Glutamatergic neuron (in vitro differentiated cells): ENCODE data around the gene NCSTN. TPM values are rescaled to one million over a fixed set of nuclear protein-coding genes. Genes with fewer than 3 reads are reported as not detected.

Experiments
- DNase-seq: peaks from one replicate; pipeline ENCODE4 v3.0.0; 2022
- H3K27ac Mint-ChIP-seq: one replicate; pipeline ENCODE4 v1.8.0; 2020; ENCODE audit warnings: mild to moderate bottlenecking, mixed read lengths, inconsistent platforms; ENCODE audit not compliant: unreplicated experiment
- H3K27me3 Mint-ChIP-seq: one replicate; pipeline ENCODE4 v1.8.0; 2020; ENCODE audit warnings: mild to moderate bottlenecking, moderate library complexity, mixed read lengths, inconsistent platforms; ENCODE audit not compliant: unreplicated experiment
- H3K36me3 Mint-ChIP-seq: one replicate; pipeline ENCODE4 v1.8.0; 2020; ENCODE audit warnings: mild to moderate bottlenecking, mixed read lengths, inconsistent platforms; ENCODE audit not compliant: unreplicated experiment
- H3K4me1 Mint-ChIP-seq: one replicate; pipeline ENCODE4 v1.8.0; 2020; ENCODE audit warnings: mild to moderate bottlenecking, low read depth, mixed read lengths, inconsistent platforms; ENCODE audit not compliant: unreplicated experiment
- H3K4me3 Mint-ChIP-seq: one replicate; pipeline ENCODE4 v1.8.0; 2020; ENCODE audit warnings: mild to moderate bottlenecking, mixed read lengths, inconsistent platforms; ENCODE audit not compliant: unreplicated experiment
- H3K9me3 Mint-ChIP-seq: one replicate; pipeline ENCODE4 v1.8.0; 2020; ENCODE audit warnings: mild to moderate bottlenecking, moderate library complexity, mixed read lengths, inconsistent platforms; ENCODE audit not compliant: unreplicated experiment
- CTCF ChIP-seq: fragments of 200-600 bp; sonication (generic); IDR thresholded peaks from one replicate; pipeline ENCODE4 v1.5.0; 2021; ENCODE audit not compliant: partially characterized antibody, unreplicated experiment
- total RNA-seq: library from RNA; stranded (reverse); fragmentation: NEBNext Ultra II Directional; extraction: Animal tissue kit (Norgen Biotek cat#: 25700); gene quantifications from one replicate; pipeline ENCODE4 v1.2.1, GENCODE V29; 2021; ENCODE audit not compliant: unreplicated experiment

The NCSTN gene
- total RNA-seq, 1 donor from 2014 or later = 121 TPM

- no peaks in the 10 kb centered on the region for H3K9me3 Mint-ChIP-seq
Observed at GRCh38 chr1:160325252-160325651, 17.9 kb upstream of the NCSTN start.

GRCh38 chr1:160326418-160326817 lies 16.8 kb upstream of the NCSTN start:
- Mint-ChIP-seq H3K27ac (no peak overlapping the region), H3K36me3 (no peaks in the 10 kb centered on the region), H3K4me1 (peaks cover 13% of the 10 kb centered on the region), H3K27me3 (no peaks in the 10 kb centered on the region), H3K9me3 (no peaks in the 10 kb centered on the region), H3K4me3 (no peak overlapping the region)
- TF ChIP-seq CTCF = no peak
- DNase-seq = no peak

More at GRCh38 chr1:160325252-160325651, 17.9 kb upstream of the NCSTN start:
- Mint-ChIP-seq H3K27ac (peak overlapping the region; percentile 1), H3K4me3 (no peak overlapping the region), H3K27me3 (no peaks in the 10 kb centered on the region), H3K36me3 (no peaks in the 10 kb centered on the region), H3K4me1 (peaks cover 11% of the 10 kb centered on the region)
- DNase-seq = no peak
- no peak for TF ChIP-seq CTCF

- H3K36me3 Mint-ChIP-seq = no peaks in the 10 kb centered on the region
- H3K27ac Mint-ChIP-seq = peak overlapping the region; percentile 36
- TF ChIP-seq CTCF = no peak
- peaks cover 13% of the 10 kb centered on the region for H3K4me1 Mint-ChIP-seq
- H3K27me3 Mint-ChIP-seq = no peaks in the 10 kb centered on the region
- no peak for DNase-seq
- peak overlapping the region; percentile 67 for H3K4me3 Mint-ChIP-seq
- H3K9me3 Mint-ChIP-seq = no peaks in the 10 kb centered on the region
Observed at GRCh38 chr1:160328184-160328583, 15.0 kb upstream of the NCSTN start.

- peaks cover 13% of the 10 kb centered on the region for H3K4me1 Mint-ChIP-seq
- H3K27me3 Mint-ChIP-seq = no peaks in the 10 kb centered on the region
- no peaks in the 10 kb centered on the region for H3K9me3 Mint-ChIP-seq
- H3K36me3 Mint-ChIP-seq = no peaks in the 10 kb centered on the region
- H3K27ac Mint-ChIP-seq = no peak overlapping the region
- H3K4me3 Mint-ChIP-seq = peak overlapping the region; percentile 8
- no peak for TF ChIP-seq CTCF
- DNase-seq = no peak
Observed at GRCh38 chr1:160330119-160330518, 13.1 kb upstream of the NCSTN start.

- no peaks in the 10 kb centered on the region for H3K36me3 Mint-ChIP-seq
- no peak for DNase-seq
- no peak overlapping the region for H3K4me3 Mint-ChIP-seq
- no peak overlapping the region for H3K27ac Mint-ChIP-seq
- no peaks in the 10 kb centered on the region for H3K9me3 Mint-ChIP-seq
- H3K4me1 Mint-ChIP-seq = peaks cover 13% of the 10 kb centered on the region
- no peaks in the 10 kb centered on the region for H3K27me3 Mint-ChIP-seq
- no peak for TF ChIP-seq CTCF
Observed at GRCh38 chr1:160332516-160332915, 10.7 kb upstream of the NCSTN start.
